ENCODE results near the gene PHGDH. TPM values are rescaled to one million over a fixed set of nuclear protein-coding genes. Genes with fewer than 3 reads are reported as not detected.
"Not testable (repeated sequence)": the region's sequence is repeated elsewhere in the genome, so short reads cannot be mapped to it uniquely, and the experiment has no call there.

PHGDH gene
- total and polyA plus RNA-seq, 9 of the 15 experiments (the other 6 are each of a cell fraction or from before 2014, with no cell fraction given): 6.7 to 84.2 (median 36.2) TPM

DNA sequence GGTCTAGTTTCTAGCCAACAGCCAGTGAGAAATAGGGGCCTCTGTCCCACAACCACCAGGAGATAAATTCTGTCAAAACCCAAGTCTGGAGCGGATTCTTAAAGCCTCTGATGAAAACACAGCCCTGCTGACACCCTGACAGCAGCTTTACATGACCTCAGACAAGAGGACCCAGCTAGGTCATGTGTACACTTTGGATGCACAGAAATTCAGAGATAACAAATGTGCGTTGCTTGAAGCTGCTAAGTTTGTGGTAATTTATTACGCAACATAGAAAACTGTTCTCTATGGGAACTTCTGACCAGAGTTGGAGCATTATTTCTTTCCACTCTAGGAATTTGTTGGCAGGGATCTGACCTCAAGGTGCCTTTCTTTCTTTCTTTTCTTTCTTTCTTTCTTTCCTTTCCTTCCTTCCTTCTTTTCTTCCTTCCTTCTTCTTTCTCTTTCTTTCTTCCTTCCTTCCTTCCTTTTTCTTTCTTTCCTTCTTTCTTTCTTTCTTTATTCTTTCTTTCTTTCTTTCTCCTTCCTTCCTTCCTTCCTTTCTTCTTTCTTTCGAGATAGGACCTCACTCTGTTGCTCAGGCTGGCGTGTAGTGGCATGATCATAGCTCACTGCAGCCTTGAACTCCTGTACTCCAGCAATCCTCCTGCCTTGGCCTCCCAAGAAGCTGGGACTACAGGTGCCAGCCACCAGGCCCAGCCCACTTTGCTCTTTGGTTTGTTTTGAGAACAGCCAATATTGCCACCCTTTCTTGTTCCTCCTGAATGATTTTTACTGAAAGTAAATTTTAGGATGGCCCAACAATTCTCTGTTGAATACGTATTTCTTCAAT is 71.8 kb downstream of the PHGDH start (continued):
- TF ChIP-seq, protein P1, sequence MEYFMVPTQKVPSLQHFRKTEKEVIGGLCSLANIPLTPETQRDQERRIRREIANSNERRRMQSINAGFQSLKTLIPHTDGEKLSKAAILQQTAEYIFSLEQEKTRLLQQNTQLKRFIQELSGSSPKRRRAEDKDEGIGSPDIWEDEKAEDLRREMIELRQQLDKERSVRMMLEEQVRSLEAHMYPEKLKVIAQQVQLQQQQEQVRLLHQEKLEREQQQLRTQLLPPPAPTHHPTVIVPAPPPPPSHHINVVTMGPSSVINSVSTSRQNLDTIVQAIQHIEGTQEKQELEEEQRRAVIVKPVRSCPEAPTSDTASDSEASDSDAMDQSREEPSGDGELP (CRISPR knock-in tag; IDR thresholded peaks at IDR 0.05; ENCODE audit: borderline replicate concordance): no peak
- TF ChIP-seq MEF2D (tag; conservative IDR thresholded peaks at IDR 0.05; ENCODE audit: low read depth) (no peak), OTX1 (CRISPR knock-in tag; IDR thresholded peaks at IDR 0.05) (0 out of 2 replicates have a peak, but pooled peaks have one; percentile 23), ZNF766 (CRISPR knock-in tag; conservative IDR thresholded peaks at IDR 0.05) (peak; percentile 69), HIVEP1 (CRISPR knock-in tag; IDR thresholded peaks at IDR 0.05) (no peak), C11orf30 (IDR thresholded peaks at IDR 0.05; ENCODE audit: low read depth) (no peak), ZNF695 (CRISPR knock-in tag; IDR thresholded peaks at IDR 0.05) (no peak)

- CTCF ChIA-PET (ENCODE audit: low intra/inter-chr PET ratio): no interaction called here
- BruUV-seq (replicated peaks): no TSS peak
- in situ Hi-C loops (cut with MboI): no loop called here
- Histone ChIP-seq H3K9me1 (ENCODE audit: control insufficient read depth, insufficient read depth, low read length) (no peaks in the 10 kb centered on the region), H3K27ac (ENCODE audit: extremely low read depth, low read depth, low read length) (no peak overlapping the region), H3K9ac (ENCODE audit: insufficient read depth in 1 of 2, low read depth in 2 of 2, low read length in 2 of 2) (no peak overlapping the region), H3K4me3 (no peak overlapping the region), H3K9me3 (replicated peaks; ENCODE audit: control insufficient read depth, insufficient read depth, low read depth, low read length) (no peaks in the 10 kb centered on the region), H2AFZ (ENCODE audit: low read depth, low read length) (no peak overlapping the region), H3K4me1 (replicated peaks in 1 of 2; ENCODE audit: control insufficient read depth in 2 of 2, insufficient read depth in 2 of 2, low read length in 2 of 2) (no peaks in the 10 kb centered on the region), H4K20me1 (replicated peaks; ENCODE audit: control insufficient read depth, insufficient read depth, low read length) (no peaks in the 10 kb centered on the region), H3K36me3 (ENCODE audit: control insufficient read depth, insufficient read depth, low read length) (no peaks in the 10 kb centered on the region), H3K27me3 (ENCODE audit: control insufficient read depth in 2 of 2, insufficient read depth in 2 of 2, low read length in 2 of 2) (peaks cover 9 to 23% of the 10 kb centered on the region in 2 experiments; a peak in 3 of 5 replicates), H3K79me2 (ENCODE audit: control insufficient read depth, insufficient read depth, low read length) (no peaks in the 10 kb centered on the region), H3K4me2 (ENCODE audit: insufficient read depth, low read length) (no peak overlapping the region)
- POLR2A ChIA-PET: interaction anchor here (1.9 kb wide), 1 partner anchor 11 kb away, joined by 5 read pairs; no protein-coding TSS in a partner anchor
- TF ChIP-seq CEBPG (CRISPR knock-in tag; IDR thresholded peaks at IDR 0.05) (no peak), CEBPG (tag; conservative IDR thresholded peaks at IDR 0.05 in 1 of 2, IDR thresholded peaks at IDR 0.05 in 1 of 2) (peak in 1 of 2 experiments; percentile 69; a peak in 1 of 4 replicates), BRD9 (IDR thresholded peaks at IDR 0.05; ENCODE audit: low read depth, partially characterized antibody) (no peak), CEBPB (tag; IDR thresholded peaks at IDR 0.05) (peak; percentile 89)
- no peak for ATAC-seq
- intact Hi-C loops (cut with micrococcal nuclease): no loop called here
- 2% methylated on average over 3 of the region's 3 CpGs for WGBS (ENCODE audit: insufficient coverage, low coverage, missing lambda C conversion rate)
- DNase-seq (ENCODE audit: extremely low read depth in 1 of 4, low spot score in 3 of 4): no peak
- FAIRE-seq: no peak
Measured at GRCh38 chr1:119784191-119784781, 72.6 kb downstream of the PHGDH start.

GRCh38 chr1:119786046-119786445 is 74.3 kb downstream of the PHGDH start:
- intact Hi-C loops (cut with micrococcal nuclease); H3K36me3 ChIP-seq (ENCODE audit: control insufficient read depth, insufficient read depth, low read length); H3K9ac ChIP-seq (ENCODE audit: insufficient read depth in 1 of 2, low read depth in 2 of 2, low read length in 2 of 2); H3K4me3 ChIP-seq; H2AFZ ChIP-seq (ENCODE audit: low read depth, low read length); H3K27ac ChIP-seq (ENCODE audit: extremely low read depth, low read depth, low read length); DNase-seq (ENCODE audit: extremely low read depth in 1 of 4, low spot score in 3 of 4); H3K9me1 ChIP-seq (ENCODE audit: control insufficient read depth, insufficient read depth, low read length); BruUV-seq (replicated peaks); H3K4me1 ChIP-seq (replicated peaks in 1 of 2; ENCODE audit: control insufficient read depth in 2 of 2, insufficient read depth in 2 of 2, low read length in 2 of 2); H3K4me2 ChIP-seq (ENCODE audit: insufficient read depth, low read length); FAIRE-seq; H3K79me2 ChIP-seq (ENCODE audit: control insufficient read depth, insufficient read depth, low read length); in situ Hi-C loops (cut with MboI); H3K9me3 ChIP-seq (replicated peaks; ENCODE audit: control insufficient read depth, insufficient read depth, low read depth, low read length); CTCF ChIA-PET (ENCODE audit: low intra/inter-chr PET ratio); ATAC-seq; H4K20me1 ChIP-seq (replicated peaks; ENCODE audit: control insufficient read depth, insufficient read depth, low read length): not testable (repeated sequence)
- 2% methylated on average over 6 of the region's 7 CpGs for whole genome bisulfite sequencing (ENCODE audit: insufficient coverage, low coverage, missing lambda C conversion rate)
- POLR2A ChIA-PET: interaction anchor here (0.6 to 0.7 kb wide), 2 partner anchors 22 to 138 kb away, joined by 3 read pairs; partner anchors contain the start of gene ZNF697
- H3K27me3 ChIP-seq (ENCODE audit: control insufficient read depth in 2 of 2, insufficient read depth in 2 of 2, low read length in 2 of 2): peaks cover 9 to 17% of the 10 kb centered on the region in 2 experiments; a peak in 3 of 5 replicates

All from K562 (cell line).